Measurements from ENCODE around the gene CAMTA2.
A peak's percentile ranks its signal among the peaks of the same experiment; 100 is the strongest.
"Not testable (repeated sequence)": the region's sequence is repeated elsewhere in the genome, so short reads cannot be mapped to it uniquely, and the experiment has no call there.

CAMTA2 gene

GRCh38 chr17:4933646-4934045 lies 53.8 kb downstream of the CAMTA2 start:
- Histone ChIP-seq H3K36me3 (ENCODE audit: control insufficient read depth in 2 of 2, insufficient read depth in 2 of 2, low read length in 2 of 2) (peaks cover 16 to 24% of the 10 kb centered on the region in 2 donors), H3K9me3 (ENCODE audit: control insufficient read depth in 2 of 2, low read length in 2 of 2) (no peaks in the 10 kb centered on the region), H3K27ac (ENCODE audit: low read depth in 2 of 2, low read length in 2 of 2) (no peak overlapping the region), H3K4me1 (ENCODE audit: control insufficient read depth in 2 of 2, insufficient read depth in 2 of 2, low read length in 2 of 2) (peaks cover 14 to 16% of the 10 kb centered on the region in 2 donors), H3K9ac (ENCODE audit: low read depth in 1 of 2, low read length in 2 of 2) (peak overlapping the region in 1 of 2 donors; percentile 41), H3K4me3 (ENCODE audit: low read length in 2 of 2) (peak overlapping the region in 1 of 2 donors; percentile 22), H3K27me3 (ENCODE audit: control insufficient read depth in 2 of 2, insufficient read depth in 2 of 2, low read length in 2 of 2) (no peaks in the 10 kb centered on the region)

- Histone ChIP-seq H3K36me3 (ENCODE audit: control insufficient read depth in 2 of 2, insufficient read depth in 2 of 2, low read length in 2 of 2) (peaks cover 10 to 16% of the 10 kb centered on the region in 2 donors), H3K9ac (ENCODE audit: low read depth in 1 of 2, low read length in 2 of 2) (no peak overlapping the region), H3K4me1 (ENCODE audit: control insufficient read depth in 2 of 2, insufficient read depth in 2 of 2, low read length in 2 of 2) (peaks cover 7 to 9% of the 10 kb centered on the region in 2 donors), H3K27ac (ENCODE audit: low read depth in 2 of 2, low read length in 2 of 2) (no peak overlapping the region), H3K27me3 (ENCODE audit: control insufficient read depth in 2 of 2, insufficient read depth in 2 of 2, low read length in 2 of 2) (no peaks in the 10 kb centered on the region), H3K4me3 (ENCODE audit: low read length in 2 of 2) (no peak overlapping the region), H3K9me3 (ENCODE audit: control insufficient read depth in 2 of 2, low read length in 2 of 2) (no peaks in the 10 kb centered on the region)
These were observed 54.7 kb downstream of the CAMTA2 start for GRCh38 chr17:4932756-4933155.

GRCh38 chr17:4931963-4932362 lies 55.5 kb downstream of the CAMTA2 start, which contains the start of gene GP1BA:
GP1BA (plus strand) TSS chr17:4932277; CDS start chr17:4932605, 328 bp downstream.
- H3K27ac ChIP-seq (ENCODE audit: low read depth in 2 of 2, low read length in 2 of 2) = no peak within 1 kb of the TSS
- no peaks in the 10 kb centered on the region for H3K27me3 ChIP-seq (ENCODE audit: control insufficient read depth in 2 of 2, insufficient read depth in 2 of 2, low read length in 2 of 2)
- H3K9ac ChIP-seq (ENCODE audit: low read depth in 1 of 2, low read length in 2 of 2) = no peak within 1 kb of the TSS
- H3K9me3 ChIP-seq (ENCODE audit: control insufficient read depth in 2 of 2, low read length in 2 of 2) = no peaks in the 10 kb centered on the region
- H3K4me3 ChIP-seq (ENCODE audit: low read length in 2 of 2) = no peak within 1 kb of the TSS
- peaks cover 3 to 10% of the 10 kb centered on the region in 2 donors for H3K36me3 ChIP-seq (ENCODE audit: control insufficient read depth in 2 of 2, insufficient read depth in 2 of 2, low read length in 2 of 2)
- H3K4me1 ChIP-seq (ENCODE audit: control insufficient read depth in 2 of 2, insufficient read depth in 2 of 2, low read length in 2 of 2) = peaks cover 7 to 9% of the 10 kb centered on the region in 2 donors

- no peak overlapping the region for H3K27ac ChIP-seq (ENCODE audit: low read depth in 2 of 2, low read length in 2 of 2)
- no peak overlapping the region for H3K9ac ChIP-seq (ENCODE audit: low read depth in 1 of 2, low read length in 2 of 2)
- no peaks in the 10 kb centered on the region for H3K27me3 ChIP-seq (ENCODE audit: control insufficient read depth in 2 of 2, insufficient read depth in 2 of 2, low read length in 2 of 2)
- H3K36me3 ChIP-seq (ENCODE audit: control insufficient read depth in 2 of 2, insufficient read depth in 2 of 2, low read length in 2 of 2) = no peaks in the 10 kb centered on the region
- H3K4me3 ChIP-seq (ENCODE audit: low read length in 2 of 2) = no peak overlapping the region
- peaks cover under 1% of the 10 kb centered on the region in 2 donors for H3K4me1 ChIP-seq (ENCODE audit: control insufficient read depth in 2 of 2, insufficient read depth in 2 of 2, low read length in 2 of 2)
- H3K9me3 ChIP-seq (ENCODE audit: control insufficient read depth in 2 of 2, low read length in 2 of 2) = no peaks in the 10 kb centered on the region
These were observed 58.6 kb downstream of the CAMTA2 start for GRCh38 chr17:4928881-4929280.

- not testable (repeated sequence) for H3K36me3 ChIP-seq (ENCODE audit: control insufficient read depth in 2 of 2, insufficient read depth in 2 of 2, low read length in 2 of 2); H3K27me3 ChIP-seq (ENCODE audit: control insufficient read depth in 2 of 2, insufficient read depth in 2 of 2, low read length in 2 of 2); H3K9me3 ChIP-seq (ENCODE audit: control insufficient read depth in 2 of 2, low read length in 2 of 2); H3K27ac ChIP-seq (ENCODE audit: low read depth in 2 of 2, low read length in 2 of 2); H3K9ac ChIP-seq (ENCODE audit: low read depth in 1 of 2, low read length in 2 of 2); H3K4me3 ChIP-seq (ENCODE audit: low read length in 2 of 2); H3K4me1 ChIP-seq (ENCODE audit: control insufficient read depth in 2 of 2, insufficient read depth in 2 of 2, low read length in 2 of 2)
These were observed 60.7 kb downstream of the CAMTA2 start for GRCh38 chr17:4926577-4927335.

GRCh38 chr17:4921320-4921719 lies 66.2 kb downstream of the CAMTA2 start:
- Histone ChIP-seq H3K27ac (ENCODE audit: low read depth in 2 of 2, low read length in 2 of 2) (no peak overlapping the region), H3K4me3 (ENCODE audit: low read length in 2 of 2) (no peak overlapping the region)

GRCh38 chr17:4920351-4921048 lies 67.0 kb downstream of the CAMTA2 start:
- Histone ChIP-seq H3K9ac (ENCODE audit: low read depth in 1 of 2, low read length in 2 of 2) (no peak overlapping the region), H3K27ac (ENCODE audit: low read depth in 2 of 2, low read length in 2 of 2) (no peak overlapping the region), H3K36me3 (ENCODE audit: control insufficient read depth in 2 of 2, insufficient read depth in 2 of 2, low read length in 2 of 2) (no peaks in the 10 kb centered on the region), H3K27me3 (ENCODE audit: control insufficient read depth in 2 of 2, insufficient read depth in 2 of 2, low read length in 2 of 2) (no peaks in the 10 kb centered on the region), H3K4me3 (ENCODE audit: low read length in 2 of 2) (no peak overlapping the region), H3K9me3 (ENCODE audit: control insufficient read depth in 2 of 2, low read length in 2 of 2) (no peaks in the 10 kb centered on the region), H3K4me1 (ENCODE audit: control insufficient read depth in 2 of 2, insufficient read depth in 2 of 2, low read length in 2 of 2) (no peaks in the 10 kb centered on the region)

More at GRCh38 chr17:4921320-4921719, 66.2 kb downstream of the CAMTA2 start:
- no peak overlapping the region for H3K9ac ChIP-seq (ENCODE audit: low read depth in 1 of 2, low read length in 2 of 2)
- no peaks in the 10 kb centered on the region for H3K9me3 ChIP-seq (ENCODE audit: control insufficient read depth in 2 of 2, low read length in 2 of 2)
- H3K27me3 ChIP-seq (ENCODE audit: control insufficient read depth in 2 of 2, insufficient read depth in 2 of 2, low read length in 2 of 2) = no peaks in the 10 kb centered on the region
- H3K36me3 ChIP-seq (ENCODE audit: control insufficient read depth in 2 of 2, insufficient read depth in 2 of 2, low read length in 2 of 2) = no peaks in the 10 kb centered on the region
- no peaks in the 10 kb centered on the region for H3K4me1 ChIP-seq (ENCODE audit: control insufficient read depth in 2 of 2, insufficient read depth in 2 of 2, low read length in 2 of 2)

- no peak overlapping the region for H3K4me3 ChIP-seq (ENCODE audit: low read length in 2 of 2)
- H3K9me3 ChIP-seq (ENCODE audit: control insufficient read depth in 2 of 2, low read length in 2 of 2) = no peaks in the 10 kb centered on the region
- H3K27me3 ChIP-seq (ENCODE audit: control insufficient read depth in 2 of 2, insufficient read depth in 2 of 2, low read length in 2 of 2) = no peaks in the 10 kb centered on the region
- no peaks in the 10 kb centered on the region for H3K36me3 ChIP-seq (ENCODE audit: control insufficient read depth in 2 of 2, insufficient read depth in 2 of 2, low read length in 2 of 2)
- H3K27ac ChIP-seq (ENCODE audit: low read depth in 2 of 2, low read length in 2 of 2) = no peak overlapping the region
- H3K4me1 ChIP-seq (ENCODE audit: control insufficient read depth in 2 of 2, insufficient read depth in 2 of 2, low read length in 2 of 2) = no peaks in the 10 kb centered on the region
- no peak overlapping the region for H3K9ac ChIP-seq (ENCODE audit: low read depth in 1 of 2, low read length in 2 of 2)
These were observed 67.9 kb downstream of the CAMTA2 start for GRCh38 chr17:4919511-4920047.
